GM08714 (cell line): ENCODE data around the gene CHRNA4.
"Not testable (repeated sequence)": the region's sequence is repeated elsewhere in the genome, so short reads cannot be mapped to it uniquely, and the experiment has no call there.

Experiments
- H3K4me3 ChIP-seq: fragments of 200-500 bp; sonication (Bioruptor generic); 2 replicates; pipeline ENCODE4 v1.5.1; 2014; ENCODE audit warnings: mild to moderate bottlenecking, low read length, inconsistent platforms
- ZNF274 ChIP-seq: IDR thresholded peaks from 2 replicates; pipeline ENCODE4 v1.6.1; 2012; ENCODE audit warnings: mild to moderate bottlenecking, low read depth, low read length

The CHRNA4 gene

GRCh38 chr20:63392465-63393365 is 31.6 kb upstream of the CHRNA4 start:
- TF ChIP-seq ZNF274: no peak
- H3K4me3 ChIP-seq: no peak overlapping the region

GRCh38 chr20:63387917-63388316 is 26.8 kb upstream of the CHRNA4 start:
- no peak for TF ChIP-seq ZNF274
- H3K4me3 ChIP-seq: no peak overlapping the region

- no peak for TF ChIP-seq ZNF274
- H3K4me3 ChIP-seq: no peak overlapping the region
Observed at GRCh38 chr20:63387393-63387792, 26.2 kb upstream of the CHRNA4 start.

GRCh38 chr20:63386491-63386890 is 25.3 kb upstream of the CHRNA4 start:
- no peak for TF ChIP-seq ZNF274
- no peak overlapping the region for H3K4me3 ChIP-seq

GRCh38 chr20:63385819-63386218 is 24.7 kb upstream of the CHRNA4 start:
- H3K4me3 ChIP-seq: no peak overlapping the region
- TF ChIP-seq ZNF274: no peak

GRCh38 chr20:63384336-63384735 is 23.2 kb upstream of the CHRNA4 start:
- no peak overlapping the region for H3K4me3 ChIP-seq
- TF ChIP-seq ZNF274: no peak

- no peak overlapping the region for H3K4me3 ChIP-seq
- TF ChIP-seq ZNF274: no peak
Observed at GRCh38 chr20:63383556-63383955, 22.4 kb upstream of the CHRNA4 start.

- H3K4me3 ChIP-seq: no peak overlapping the region
- TF ChIP-seq ZNF274: no peak
Observed at GRCh38 chr20:63382551-63383300, 21.6 kb upstream of the CHRNA4 start.

- TF ChIP-seq ZNF274: no peak
- no peak overlapping the region for H3K4me3 ChIP-seq
Observed at GRCh38 chr20:63381781-63382431, 20.8 kb upstream of the CHRNA4 start.

GRCh38 chr20:63380346-63380870 is 19.3 kb upstream of the CHRNA4 start:
- H3K4me3 ChIP-seq: no peak overlapping the region
- TF ChIP-seq ZNF274: no peak

GRCh38 chr20:63379872-63380271 is 18.7 kb upstream of the CHRNA4 start:
- not testable (repeated sequence) for H3K4me3 ChIP-seq

GRCh38 chr20:63379296-63379695 is 18.1 kb upstream of the CHRNA4 start:
- H3K4me3 ChIP-seq: no peak overlapping the region
- no peak for TF ChIP-seq ZNF274

GRCh38 chr20:63378626-63379025 is 17.5 kb upstream of the CHRNA4 start:
- no peak for TF ChIP-seq ZNF274

GRCh38 chr20:63377951-63378381 is 16.8 kb upstream of the CHRNA4 start:
- H3K4me3 ChIP-seq: no peak overlapping the region
- TF ChIP-seq ZNF274: no peak

More at GRCh38 chr20:63378626-63379025, 17.5 kb upstream of the CHRNA4 start:
- no peak overlapping the region for H3K4me3 ChIP-seq

- TF ChIP-seq ZNF274: no peak
- no peak overlapping the region for H3K4me3 ChIP-seq
Observed at GRCh38 chr20:63377256-63377941, 16.2 kb upstream of the CHRNA4 start.
